HepG2 (cell line): ENCODE data around the gene FSD2. TPM values are rescaled to one million over a fixed set of nuclear protein-coding genes. Genes with fewer than 3 reads are reported as not detected.
A peak's percentile ranks its signal among the peaks of the same experiment; 100 is the strongest.

Source experiments
- ATAC-seq: fragments of 200-7000 bp; cut with Tn5 transposase; 3 replicates; pipeline ENCODE4 v1.9.1; 2020; ENCODE audit warnings: mild to moderate bottlenecking, moderate library complexity
- BruUV-seq: library from RNA; stranded (reverse); fragments of 400-500 nt; replicated peaks from 2 replicates; lab custom pipeline; 2021; lab: Mats Ljungman, UMichigan
- CTCF ChIA-PET: fragments of 300-600 bp; formaldehyde crosslinking; extraction: SDS; loops from one replicate; lab custom pipeline; 2021; ENCODE audit warnings: low total read pairs, inconsistent platforms, low intra/inter-chr PET ratio; lab: Yijun Ruan, JAX
- POLR2A ChIA-PET: fragments of 350-600 bp; sonication (Branson Sonifier 250); formaldehyde crosslinking; loops from one replicate; lab custom pipeline; 2020; ENCODE audit warnings: antibody characterized with exemption, inconsistent platforms; lab: Yijun Ruan, JAX
- DNase-seq: peaks from one replicate; pipeline ENCODE4 v3.0.0-alpha.2; 2015; ENCODE audit warnings: low spot score
- FAIRE-seq: peaks from 3 replicates; lab custom pipeline; 2011; peaks lifted over from hg19 to GRCh38; lab: Jason Lieb, UNC
- H2AFZ ChIP-seq: one replicate; pipeline ENCODE4 v1.6.1; 2011; ENCODE audit warnings: low read length, inconsistent platforms
- H3K27ac ChIP-seq: fragments of 300-600 bp; 3 replicates; pipeline ENCODE4 v1.8.0; 2011; ENCODE audit warnings: mixed run types, mild to moderate bottlenecking, mixed read lengths, low read length, inconsistent platforms; ENCODE audit not compliant: insufficient read depth; ENCODE audit errors: extremely low read length
- H3K27me3 ChIP-seq, 2 experiments: fragments of 200-600 bp in 1 of 2; 2 replicates in 1 of 2; 3 replicates in 1 of 2; pipeline versions ENCODE4 v1.6.0 to v1.8.0; 2011; ENCODE audit warnings: low read length in 2 of 2, mild to moderate bottlenecking in 2 of 2, moderate library complexity in 2 of 2, inconsistent platforms in 1 of 2; ENCODE audit not compliant: insufficient read depth in 2 of 2, control insufficient read depth in 1 of 2
- H3K36me3 ChIP-seq, 2 experiments: fragments of 200-600 bp in 1 of 2; replicated peaks in 1 of 2; 2 replicates in 1 of 2; 3 replicates in 1 of 2; pipeline versions ENCODE4 v1.5.1 to v1.8.0; 2011; ENCODE audit warnings: low read length in 2 of 2, inconsistent platforms in 1 of 2; ENCODE audit not compliant: insufficient read depth in 2 of 2, control insufficient read depth in 1 of 2
- H3K4me1 ChIP-seq: 2 replicates; pipeline ENCODE4 v1.5.1; 2012; ENCODE audit warnings: low read length, inconsistent platforms; ENCODE audit not compliant: insufficient read depth
- H3K4me2 ChIP-seq: 2 replicates; pipeline ENCODE4 v1.6.0; 2011; ENCODE audit warnings: low read depth, low read length, inconsistent platforms
- H3K4me3 ChIP-seq, 3 experiments: fragments of 200-600 bp in 1 of 3; sonication (generic), shearing (Covaris generic) in 1 of 3; replicated peaks in 1 of 3; 2 replicates each; pipeline ENCODE4 v1.5.1; 2011 to 2016; ENCODE audit warnings: low read length in 3 of 3, inconsistent platforms in 2 of 3, low read depth in 2 of 3, mild to moderate bottlenecking in 2 of 3, control low read depth in 1 of 3, mixed read lengths in 1 of 3; ENCODE audit not compliant: insufficient read depth in 1 of 3
- H3K79me2 ChIP-seq: one replicate; pipeline ENCODE4 v1.6.1; 2011; ENCODE audit warnings: low read length, inconsistent platforms; ENCODE audit not compliant: insufficient read depth
- H3K9ac ChIP-seq: 2 replicates; pipeline ENCODE4 v1.6.0; 2011; ENCODE audit warnings: mild to moderate bottlenecking, low read depth, low read length, inconsistent platforms; ENCODE audit not compliant: insufficient read depth
- H3K9me3 ChIP-seq: 2 replicates; pipeline ENCODE4 v1.5.1; 2012; ENCODE audit warnings: mild to moderate bottlenecking, low read length
- H4K20me1 ChIP-seq: 2 replicates; pipeline ENCODE4 v1.6.0; 2011; ENCODE audit warnings: inconsistent platforms, mild to moderate bottlenecking, low read length, moderate library complexity; ENCODE audit not compliant: insufficient read depth
- ASH2L ChIP-seq: fragments of 300-600, 200-600 bp; sonication (generic); IDR thresholded peaks from 2 replicates; pipeline ENCODE4 v1.7.0; 2017; ENCODE audit warnings: low read depth, mild to moderate bottlenecking, moderate library complexity, mixed read lengths, low read length; ENCODE audit not compliant: insufficient read length
- KLF16 ChIP-seq, 2 experiments: sonication (generic) in 1 of 2; formaldehyde crosslinking in 1 of 2; IDR thresholded peaks; 2 replicates each; pipeline versions ENCODE4 v1.6.1 to v1.8.0; 2016 to 2023; ENCODE audit warnings: missing genetic modification reagents in 2 of 2, missing compliant biosample characterization in 1 of 2
- PHF21A ChIP-seq: sonication (generic); formaldehyde crosslinking; IDR thresholded peaks from 2 replicates; pipeline ENCODE4 v1.5.0; 2020; ENCODE audit warnings: mild to moderate bottlenecking, missing genetic modification reagents
- POGZ ChIP-seq: sonication (generic); formaldehyde crosslinking; IDR thresholded peaks from 2 replicates; pipeline ENCODE4 v1.4.0; 2020; ENCODE audit warnings: mild to moderate bottlenecking, missing genetic modification reagents
- ZKSCAN1 ChIP-seq: fragments of 150-350 bp; IDR thresholded peaks from 2 replicates; pipeline ENCODE4 v1.6.1; 2014; ENCODE audit warnings: low read length
- ZNF24 ChIP-seq: fragments of 450-650 bp; IDR thresholded peaks from 2 replicates; pipeline ENCODE4 v1.6.1; 2017; ENCODE audit warnings: antibody characterized with exemption, mild to moderate bottlenecking
- ZNF263 ChIP-seq: sonication (generic); formaldehyde crosslinking; IDR thresholded peaks from 2 replicates; pipeline ENCODE4 v1.4.0; 2020; ENCODE audit warnings: missing genetic modification reagents
- ZSCAN20 ChIP-seq: sonication (generic); formaldehyde crosslinking; IDR thresholded peaks from 2 replicates; pipeline ENCODE4 v1.4.0; 2020; ENCODE audit warnings: missing genetic modification reagents, mild to moderate bottlenecking, borderline replicate concordance
- WGBS: methylation state at CpG from one replicate; pipeline ENCODE4 v1.1.6; 2017; ENCODE audit warnings: low lambda C conversion rate; 5-methylcytosine and 5-hydroxymethylcytosine counted together
- in situ Hi-C: cut with HindIII; loops from 2 replicates; pipeline ENCODE4 v1.10.0; 2017; ENCODE audit warnings: low pct_unique_long_range_greater_than_20kb; ENCODE audit not compliant: extremely low pct_ligation_motif_present
- intact Hi-C: fragments of 100-400 bp; cut with micrococcal nuclease; formaldehyde crosslinking; loops from one replicate; pipeline ENCODE4 v1.10.0; 2022; ENCODE audit not compliant: unreplicated experiment
- polyA plus RNA-seq, 8 experiments: library from polyadenylated mRNA; depleted of rRNA in 3 of 8; stranded (reverse) in 7 of 8; unstranded in 1 of 8; fragments of >200 nt; fragmentation: Illumina TruSeq in 4 of 8; extraction: Trizol in 4 of 8; gene quantifications; 2 replicates each; pipeline versions ENCODE4 v1.2.1 to v1.2.3, GENCODE V29; 2011 to 2016; ENCODE audit warnings: low read depth in 4 of 8, missing spikeins in 1 of 8, mixed read lengths in 1 of 8; ENCODE audit not compliant: insufficient read depth in 1 of 8
- total RNA-seq, 5 experiments: library from RNA; depleted of rRNA; stranded (reverse); fragments of >200 nt; fragmentation: Illumina TruSeq; extraction: Trizol; gene quantifications; 2 replicates each; pipeline ENCODE4 v1.2.3, GENCODE V29; 2016; ENCODE audit warnings: low read depth in 1 of 5

The FSD2 gene
- total and polyA plus RNA-seq, 2 of the 13 experiments (the other 11 are each of a cell fraction or from before 2014, with no cell fraction given), result not detected

GRCh38 chr15:82764117-82764490 lies 41.8 kb downstream of the FSD2 start:
- Histone ChIP-seq H3K9ac (peak overlapping the region; percentile 37; the same call in 1 of the 2 replicates), H3K79me2 (no peaks in the 10 kb centered on the region), H3K4me2 (peak overlapping the region; percentile 74), H3K4me3 (peak overlapping the region in 1 of 3 experiments; percentile 39; a peak in 1 of 6 replicates), H4K20me1 (no peaks in the 10 kb centered on the region), H3K36me3 (peaks cover 2 to 16% of the 10 kb centered on the region in 2 experiments; a peak in 3 of 5 replicates), H3K9me3 (no peaks in the 10 kb centered on the region), H3K4me1 (peaks cover 47% of the 10 kb centered on the region), H3K27ac (peak overlapping the region; percentile 63), H3K27me3 (no peaks in the 10 kb centered on the region), H2AFZ (no peak overlapping the region)
- DNase-seq, result no peak
- TF ChIP-seq ZNF24, result no peak
- TF ChIP-seq ZKSCAN1, result no peak
- no peak for TF ChIP-seq ZNF263 (CRISPR knock-in tag)
- no peak for TF ChIP-seq KLF16 (CRISPR knock-in tag; IDR thresholded peaks at IDR 0.05)
- no peak for TF ChIP-seq ZSCAN20 (CRISPR knock-in tag)
- peak; percentile 7 for TF ChIP-seq ASH2L
- TF ChIP-seq POGZ (CRISPR knock-in tag), result 0 out of 2 replicates have a peak, but pooled peaks have one; percentile 9
- TF ChIP-seq PHF21A (CRISPR knock-in tag), result 0 out of 2 replicates have a peak, but pooled peaks have one; percentile 2
- ATAC-seq, result peak; percentile 32
- in situ Hi-C loops (no loop called here), intact Hi-C loops (loop anchor here (2.0 kb wide), 1 partner anchor 45 kb away; the partner anchor contains the start of gene WHAMM)
- 71% methylated on average over 4 of the region's 4 CpGs for WGBS
- CTCF ChIA-PET, result no interaction called here
- FAIRE-seq, result no peak
- no TSS peak for BruUV-seq
- POLR2A ChIA-PET, result interaction anchor here (1.1 to 3.2 kb wide), 2 partner anchors 13 to 224 kb away, joined by 3 to 22 read pairs; partner anchors contain the start of gene RPS17
